HEK293 (cell line): Measurements from ENCODE around the gene PRR27.

Experiments used
- CTCF ChIA-PET: fragments of 350-600 bp; formaldehyde crosslinking; extraction: SDS; loops from one replicate; lab custom pipeline; 2021; ENCODE audit warnings: antibody characterized with exemption; lab: Yijun Ruan, JAX
- POLR2A ChIA-PET: fragments of 300-600 bp; formaldehyde crosslinking; extraction: SDS; loops from one replicate; lab custom pipeline; 2020; ENCODE audit warnings: antibody characterized with exemption, inconsistent platforms; lab: Yijun Ruan, JAX
- H3K27ac ChIP-seq: fragments of 200-500 bp; sonication (Bioruptor generic); 2 replicates; pipeline ENCODE4 v1.5.1; 2014; ENCODE audit warnings: low read depth, low read length, control low read depth, inconsistent platforms; ENCODE audit errors: extremely low read depth
- H3K36me3 ChIP-seq, 2 experiments: fragments of 200-500 bp in 1 of 2; sonication (Bioruptor generic) in 1 of 2; 1 replicate in 1 of 2; 2 replicates in 1 of 2; pipeline ENCODE4 v1.5.1; 2014 to 2017; ENCODE audit warnings: inconsistent platforms in 2 of 2, low read length in 2 of 2; ENCODE audit not compliant: control insufficient read depth in 2 of 2, insufficient read depth in 1 of 2
- H3K4me1 ChIP-seq: fragments of 200-500 bp; sonication (Bioruptor generic); 2 replicates; pipeline ENCODE4 v1.5.1; 2014; ENCODE audit warnings: mild to moderate bottlenecking, low read length, inconsistent platforms; ENCODE audit not compliant: control insufficient read depth, insufficient read depth
- H3K4me3 ChIP-seq: 2 replicates; pipeline ENCODE4 v1.5.1; 2011; ENCODE audit warnings: low read depth, mild to moderate bottlenecking, control low read depth, low read length, moderate library complexity
- H3K9me3 ChIP-seq: fragments of 200-500 bp; sonication (Bioruptor generic); 2 replicates; pipeline ENCODE4 v1.5.1; 2014; ENCODE audit warnings: low read depth, low read length, inconsistent platforms; ENCODE audit not compliant: control insufficient read depth, insufficient read depth
- GFI1B ChIP-seq: fragments of 450-650 bp; formaldehyde crosslinking; IDR thresholded peaks from 2 replicates; pipeline ENCODE4 v1.5.1; 2016; ENCODE audit warnings: missing biosample characterization, missing genetic modification characterization
- IKZF3 ChIP-seq: fragments of 450-650 bp; IDR thresholded peaks from 2 replicates; pipeline ENCODE4 v1.5.0; 2018; ENCODE audit warnings: missing biosample characterization, mild to moderate bottlenecking, missing genetic modification characterization, moderate library complexity
- KLF10 ChIP-seq: fragments of 450-650 bp; IDR thresholded peaks from 2 replicates; pipeline ENCODE4 v1.5.1; 2018; ENCODE audit warnings: missing biosample characterization, mild to moderate bottlenecking, missing genetic modification characterization
- SP3 ChIP-seq: fragments of 450-650 bp; formaldehyde crosslinking; IDR thresholded peaks from 2 replicates; pipeline ENCODE4 v1.5.1; 2016; ENCODE audit warnings: missing biosample characterization, missing genetic modification characterization
- YY2 ChIP-seq: fragments of 450-650 bp; formaldehyde crosslinking; IDR thresholded peaks from 2 replicates; pipeline ENCODE4 v1.5.1; 2016; ENCODE audit warnings: missing biosample characterization, missing genetic modification characterization
- ZBTB20 ChIP-seq: fragments of 450-650 bp; formaldehyde crosslinking; IDR thresholded peaks from 2 replicates; pipeline ENCODE4 v1.5.1; 2016; ENCODE audit warnings: missing biosample characterization, missing genetic modification characterization
- ZBTB21 ChIP-seq: fragments of 450-650 bp; formaldehyde crosslinking; IDR thresholded peaks from 2 replicates; pipeline ENCODE4 v1.5.1; 2017; ENCODE audit warnings: missing biosample characterization, missing genetic modification characterization
- ZNF202 ChIP-seq: fragments of 450-650 bp; formaldehyde crosslinking; IDR thresholded peaks from 2 replicates; pipeline ENCODE4 v1.5.1; 2016; ENCODE audit warnings: missing biosample characterization, missing genetic modification characterization, borderline replicate concordance
- ZNF23 ChIP-seq: fragments of 450-650 bp; formaldehyde crosslinking; IDR thresholded peaks from 2 replicates; pipeline ENCODE4 v1.5.1; 2016; ENCODE audit warnings: missing biosample characterization, missing genetic modification characterization, borderline replicate concordance
- ZNF274 ChIP-seq, 2 experiments: fragments of 200-500 bp in 1 of 2; fragments of 450-650 bp in 1 of 2; sonication (Bioruptor generic) in 1 of 2; formaldehyde crosslinking in 1 of 2; IDR thresholded peaks; 2 replicates each; pipeline versions ENCODE4 v1.5.1 to v1.6.1; 2014 to 2016; ENCODE audit warnings: borderline replicate concordance in 1 of 2, inconsistent platforms in 1 of 2, low read length in 1 of 2, missing biosample characterization in 1 of 2, missing genetic modification characterization in 1 of 2
- ZNF366 ChIP-seq: fragments of 450-650 bp; formaldehyde crosslinking; conservative IDR thresholded peaks from 2 replicates; pipeline ENCODE4 v1.5.1; 2016; ENCODE audit warnings: missing biosample characterization, missing genetic modification characterization
- ZNF394 ChIP-seq: fragments of 450-650 bp; formaldehyde crosslinking; IDR thresholded peaks from 2 replicates; pipeline ENCODE4 v1.5.1; 2016; ENCODE audit warnings: missing biosample characterization, missing genetic modification characterization, mild to moderate bottlenecking, moderate library complexity, borderline replicate concordance
- ZNF433 ChIP-seq: fragments of 450-650 bp; formaldehyde crosslinking; IDR thresholded peaks from 2 replicates; pipeline ENCODE4 v1.5.1; 2016; ENCODE audit warnings: missing biosample characterization, missing genetic modification characterization, low read depth
- ZNF48 ChIP-seq: fragments of 450-650 bp; formaldehyde crosslinking; IDR thresholded peaks from 2 replicates; pipeline ENCODE4 v1.5.1; 2016; ENCODE audit warnings: missing biosample characterization, missing genetic modification characterization
- ZNF510 ChIP-seq: fragments of 450-650 bp; formaldehyde crosslinking; IDR thresholded peaks from 2 replicates; pipeline ENCODE4 v1.5.1; 2018; ENCODE audit warnings: mild to moderate bottlenecking, missing genetic modification characterization, missing biosample characterization; ENCODE audit not compliant: insufficient replicate concordance
- ZNF585B ChIP-seq: fragments of 450-650 bp; formaldehyde crosslinking; IDR thresholded peaks from 2 replicates; pipeline ENCODE4 v1.5.1; 2016; ENCODE audit warnings: missing biosample characterization, missing genetic modification characterization
- ZNF621 ChIP-seq: fragments of 450-650 bp; formaldehyde crosslinking; IDR thresholded peaks from 2 replicates; pipeline ENCODE4 v1.5.1; 2017; ENCODE audit warnings: missing biosample characterization, missing genetic modification characterization
- ZNF792 ChIP-seq: fragments of 450-650 bp; formaldehyde crosslinking; IDR thresholded peaks from 2 replicates; pipeline ENCODE4 v1.5.1; 2016; ENCODE audit warnings: missing biosample characterization, missing genetic modification characterization
- ZSCAN30 ChIP-seq: fragments of 450-650 bp; IDR thresholded peaks from 2 replicates; pipeline ENCODE4 v1.5.1; 2018; ENCODE audit warnings: missing biosample characterization, mild to moderate bottlenecking, missing genetic modification characterization, moderate library complexity
- ZXDB ChIP-seq: fragments of 450-650 bp; formaldehyde crosslinking; IDR thresholded peaks from 2 replicates; pipeline ENCODE4 v1.5.1; 2016; ENCODE audit warnings: missing biosample characterization, missing genetic modification characterization
- TF ChIP-seq, protein P1 (sequence below): fragments of 450-650 bp; formaldehyde crosslinking; IDR thresholded peaks from 2 replicates; pipeline ENCODE4 v1.5.1; 2016; ENCODE audit warnings: missing biosample characterization, missing genetic modification characterization
- TF ChIP-seq, protein P2 (sequence below): fragments of 450-650 bp; formaldehyde crosslinking; IDR thresholded peaks from 2 replicates; pipeline ENCODE4 v1.5.1; 2016; ENCODE audit warnings: missing biosample characterization, missing genetic modification characterization
- TF ChIP-seq, protein P3 (sequence below): fragments of 450-650 bp; formaldehyde crosslinking; IDR thresholded peaks from 2 replicates; pipeline ENCODE4 v1.5.1; 2017; ENCODE audit warnings: missing biosample characterization, missing genetic modification characterization

PRR27 gene

DNA sequence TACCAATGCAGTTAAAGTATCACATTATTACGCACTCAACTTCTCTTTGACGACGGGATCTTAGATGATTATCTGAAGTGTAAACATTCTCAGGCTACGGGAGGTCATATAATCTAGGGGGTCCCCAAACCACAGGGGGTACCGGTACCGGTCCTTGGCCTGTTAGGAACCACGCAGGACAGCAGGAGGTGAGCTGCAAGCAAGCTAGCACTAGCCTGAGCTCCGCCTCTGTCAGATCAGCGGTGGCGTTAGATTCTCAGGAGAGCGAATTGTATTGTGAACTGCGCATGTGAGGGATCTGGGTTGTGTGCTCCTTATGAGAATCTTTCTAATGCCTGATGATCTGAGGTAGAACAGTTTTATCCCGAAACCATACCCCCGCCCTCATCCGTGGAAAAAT, 20.6 kb upstream of the PRR27 start:
- Histone ChIP-seq H3K4me3 (no peak overlapping the region), H3K4me1 (no peaks in the 10 kb centered on the region), H3K27ac (no peak overlapping the region), H3K9me3 (no peaks in the 10 kb centered on the region), H3K36me3 (no peaks in the 10 kb centered on the region)
- TF ChIP-seq ZBTB20 (tag by site-specific recombination) = no peak
- no peak for TF ChIP-seq GFI1B (tag by site-specific recombination)
- TF ChIP-seq ZNF202 (tag by site-specific recombination) = no peak
- ChIA-PET CTCF (interaction anchor here (0.7 kb wide), 2 partner anchors 103 to 292 kb away, joined by 3 read pairs; no protein-coding TSS in a partner anchor), POLR2A (no interaction called here)

- H3K4me1 ChIP-seq = no peaks in the 10 kb centered on the region
- POLR2A ChIA-PET = no interaction called here
- no peak overlapping the region for H3K4me3 ChIP-seq
- TF ChIP-seq SP3 (tag by site-specific recombination) (no peak), ZNF48 (no peak), ZNF585B (tag by site-specific recombination) (no peak), ZNF23 (tag by site-specific recombination) (no peak), YY2 (no peak), KLF10 (tag by site-specific recombination) (no peak), ZNF621 (tag by site-specific recombination) (no peak), ZBTB21 (tag by site-specific recombination) (no peak), ZNF792 (tag by site-specific recombination) (no peak), ZNF274 (IDR thresholded peaks at IDR 0.05; ENCODE audit: low read length) (no peak), ZNF274 (tag by site-specific recombination; IDR thresholded peaks at IDR 0.05; ENCODE audit: borderline replicate concordance) (no peak), ZNF510 (tag by site-specific recombination) (no peak), ZNF394 (no peak), IKZF3 (no peak), ZXDB (tag by site-specific recombination) (no peak), ZNF433 (tag by site-specific recombination) (no peak), ZSCAN30 (tag by site-specific recombination) (no peak), ZNF366 (tag by site-specific recombination) (no peak)
- TF ChIP-seq, protein P1, sequence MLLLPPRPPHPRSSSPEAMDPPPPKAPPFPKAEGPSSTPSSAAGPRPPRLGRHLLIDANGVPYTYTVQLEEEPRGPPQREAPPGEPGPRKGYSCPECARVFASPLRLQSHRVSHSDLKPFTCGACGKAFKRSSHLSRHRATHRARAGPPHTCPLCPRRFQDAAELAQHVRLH (tag by site-specific recombination) = no peak
- TF ChIP-seq, protein P2, sequence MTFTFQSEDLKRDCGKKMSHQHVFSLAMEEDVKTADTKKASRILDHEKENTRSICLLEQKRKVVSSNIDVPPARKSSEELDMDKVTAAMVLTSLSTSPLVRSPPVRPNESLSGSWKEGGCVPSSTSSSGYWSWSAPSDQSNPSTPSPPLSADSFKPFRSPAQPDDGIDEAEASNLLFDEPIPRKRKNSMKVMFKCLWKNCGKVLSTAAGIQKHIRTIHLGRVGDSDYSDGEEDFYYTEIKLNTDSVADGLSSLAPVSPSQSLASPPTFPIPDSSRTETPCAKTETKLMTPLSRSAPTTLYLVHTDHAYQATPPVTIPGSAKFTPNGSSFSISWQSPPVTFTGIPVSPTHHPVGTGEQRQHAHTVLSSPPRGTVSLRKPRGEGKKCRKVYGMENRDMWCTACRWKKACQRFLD (tag by site-specific recombination) = no peak
- TF ChIP-seq, protein P3, sequence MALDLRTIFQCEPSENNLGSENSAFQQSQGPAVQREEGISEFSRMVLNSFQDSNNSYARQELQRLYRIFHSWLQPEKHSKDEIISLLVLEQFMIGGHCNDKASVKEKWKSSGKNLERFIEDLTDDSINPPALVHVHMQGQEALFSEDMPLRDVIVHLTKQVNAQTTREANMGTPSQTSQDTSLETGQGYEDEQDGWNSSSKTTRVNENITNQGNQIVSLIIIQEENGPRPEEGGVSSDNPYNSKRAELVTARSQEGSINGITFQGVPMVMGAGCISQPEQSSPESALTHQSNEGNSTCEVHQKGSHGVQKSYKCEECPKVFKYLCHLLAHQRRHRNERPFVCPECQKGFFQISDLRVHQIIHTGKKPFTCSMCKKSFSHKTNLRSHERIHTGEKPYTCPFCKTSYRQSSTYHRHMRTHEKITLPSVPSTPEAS = no peak
- H3K27ac ChIP-seq = no peak overlapping the region
- H3K36me3 ChIP-seq = no peaks in the 10 kb centered on the region
- H3K9me3 ChIP-seq = no peaks in the 10 kb centered on the region
- CTCF ChIA-PET = no interaction called here
Observed at GRCh38 chr4:70138751-70139150, 15.3 kb upstream of the PRR27 start.
